GM18508 (cell line): ENCODE results near the gene ZFP92.
"Not testable (repeated sequence)": the region's sequence is repeated elsewhere in the genome, so short reads cannot be mapped to it uniquely, and the experiment has no call there.

Source experiments
- ATAC-seq: cut with Tn5 transposase; IDR thresholded peaks from one replicate; pipeline ENCODE4 v1.9.1; 2021; ENCODE audit warnings: moderate number of reproducible peaks; ENCODE audit not compliant: insufficient read depth, unreplicated experiment

ZFP92 gene

DNA sequence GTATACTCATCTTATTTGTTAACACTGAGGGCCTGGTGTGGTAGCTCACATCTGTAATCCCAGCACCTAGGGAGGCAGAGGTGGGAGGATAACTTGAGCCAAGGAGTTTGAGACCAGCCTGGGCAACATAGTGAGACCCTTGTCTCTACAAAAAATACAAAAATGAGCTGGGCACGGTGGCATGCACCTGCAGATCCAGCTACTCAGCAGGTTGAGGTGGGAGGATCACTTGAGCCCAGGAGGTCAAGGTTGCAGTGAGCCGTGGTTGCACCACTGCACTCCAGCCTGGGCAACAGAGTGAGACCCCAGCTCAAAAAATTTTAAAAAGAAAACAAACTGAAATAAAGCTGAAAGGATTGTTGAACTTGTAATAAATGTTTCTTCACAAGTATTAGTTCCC, 26.3 kb upstream of the ZFP92 start:
- not testable (repeated sequence) for ATAC-seq

DNA sequence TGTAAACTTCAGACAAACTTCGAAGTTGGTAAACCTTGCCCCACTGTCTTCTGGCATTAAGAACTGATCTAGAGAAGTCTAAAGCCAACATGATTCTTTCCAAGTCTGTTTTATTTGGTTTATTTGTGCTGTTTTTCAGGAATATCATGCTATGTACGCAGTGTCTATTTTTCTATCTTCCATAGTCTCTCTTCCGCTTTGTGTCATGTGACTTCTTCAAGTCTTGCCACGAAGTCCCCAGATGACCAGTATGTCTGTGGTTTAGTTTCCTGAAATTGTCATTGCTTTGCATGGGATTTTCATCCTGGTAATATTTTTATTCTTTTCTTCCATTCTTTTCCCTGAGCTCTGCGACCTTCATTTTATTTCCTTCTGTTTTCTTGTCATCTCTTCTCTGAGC, 25.2 kb upstream of the ZFP92 start:
- ATAC-seq: no peak

DNA sequence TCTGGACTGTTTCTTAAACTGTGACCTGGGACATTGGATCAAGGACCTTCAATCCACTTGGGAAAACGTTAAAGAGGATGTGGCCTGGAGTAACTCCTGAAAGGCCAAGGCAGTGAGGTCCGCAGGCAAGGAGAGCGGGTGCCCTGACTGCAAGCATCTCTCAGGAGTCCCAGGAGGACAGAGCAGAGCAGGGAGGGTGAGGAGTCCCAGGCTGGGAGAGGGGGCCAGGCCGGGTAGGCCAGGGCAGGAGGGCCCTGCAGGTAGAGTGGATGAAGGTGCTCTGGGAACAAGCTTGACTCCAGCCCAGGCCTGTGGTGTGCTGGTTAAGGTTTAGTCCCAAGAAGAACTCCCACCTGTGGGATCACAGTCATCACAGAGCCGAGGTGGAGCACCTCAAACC, 23.9 kb upstream of the ZFP92 start:
- no peak for ATAC-seq

DNA sequence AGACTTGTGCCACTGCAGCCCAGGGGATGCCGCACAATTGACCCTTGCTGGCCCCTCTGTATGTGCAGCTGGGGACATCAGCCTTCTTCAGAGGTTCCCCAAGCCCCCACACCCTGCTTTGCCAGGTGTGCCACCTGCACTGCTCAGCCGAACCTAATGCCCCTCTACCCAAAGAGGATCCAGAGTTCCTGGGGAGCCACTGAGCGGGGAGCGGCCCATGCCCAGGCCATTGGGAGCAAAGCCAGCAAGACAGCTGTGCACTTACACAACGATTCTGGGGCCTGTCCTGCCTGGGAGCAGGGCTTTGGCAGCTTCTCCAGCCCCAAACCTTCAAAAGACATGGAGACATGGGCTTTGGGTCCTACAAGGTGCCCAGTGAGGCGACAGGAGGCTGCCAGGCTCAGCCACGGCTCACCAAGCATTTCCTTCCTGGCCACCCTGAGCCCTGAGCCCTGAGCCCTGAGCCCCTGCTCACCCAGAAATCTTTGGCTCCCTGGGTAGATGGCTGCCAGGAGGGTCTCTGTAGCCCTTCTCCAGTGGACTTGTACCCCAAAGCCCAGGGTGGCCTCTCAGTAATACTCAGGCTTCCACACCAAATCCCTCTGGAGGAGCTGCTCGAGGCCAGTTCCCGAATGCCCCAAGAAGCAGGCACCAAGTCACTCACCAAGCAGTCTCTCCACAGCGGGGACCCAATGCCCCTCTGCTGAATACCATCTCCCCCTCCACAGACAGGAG, 23.1 kb upstream of the ZFP92 start:
- ATAC-seq: no peak

DNA sequence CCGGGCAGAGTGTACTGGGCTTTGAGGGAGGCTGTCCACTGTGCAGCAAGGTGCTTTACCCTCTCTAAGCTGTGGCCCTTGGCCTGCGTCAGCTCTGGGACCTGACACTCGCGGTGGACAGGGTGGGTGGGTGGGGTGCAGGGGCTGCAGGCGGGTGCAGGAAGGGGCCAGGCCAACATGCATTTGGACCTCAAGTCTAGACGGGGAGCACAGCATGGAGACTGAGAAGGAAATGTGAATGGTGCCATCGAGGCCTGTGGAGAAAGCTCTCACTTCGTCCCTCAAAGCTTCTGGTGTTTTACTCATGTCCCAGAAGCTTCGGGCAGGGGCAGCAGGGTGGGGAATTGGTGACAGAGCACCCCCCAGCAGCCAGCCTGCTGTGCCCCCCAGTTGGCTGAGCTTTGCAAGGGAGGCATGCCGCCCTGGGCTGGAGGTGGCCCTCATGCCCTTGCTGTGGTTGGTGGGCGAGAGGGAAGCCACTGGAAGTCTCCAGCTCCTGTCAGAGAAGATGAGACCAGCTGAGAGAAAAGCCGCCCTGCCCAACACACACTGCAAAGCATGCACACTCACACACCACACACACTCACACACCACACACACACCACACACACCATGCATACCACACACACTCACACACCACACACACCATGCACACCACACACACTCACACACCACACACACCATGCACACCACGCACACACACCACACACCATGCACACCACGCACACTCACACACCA, 22.4 kb upstream of the ZFP92 start:
- no peak for ATAC-seq

DNA sequence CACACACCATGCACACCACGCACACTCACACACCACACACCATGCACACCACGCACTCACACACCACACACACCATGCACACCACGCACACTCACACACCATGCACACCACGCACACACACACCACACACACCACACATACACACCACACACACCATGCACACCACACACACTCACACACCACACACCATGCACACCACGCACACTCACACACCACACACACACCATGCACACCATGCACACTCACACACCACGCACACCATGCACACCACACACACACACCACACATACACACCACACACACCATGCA, 21.9 kb upstream of the ZFP92 start:
- not testable (repeated sequence) for ATAC-seq

DNA sequence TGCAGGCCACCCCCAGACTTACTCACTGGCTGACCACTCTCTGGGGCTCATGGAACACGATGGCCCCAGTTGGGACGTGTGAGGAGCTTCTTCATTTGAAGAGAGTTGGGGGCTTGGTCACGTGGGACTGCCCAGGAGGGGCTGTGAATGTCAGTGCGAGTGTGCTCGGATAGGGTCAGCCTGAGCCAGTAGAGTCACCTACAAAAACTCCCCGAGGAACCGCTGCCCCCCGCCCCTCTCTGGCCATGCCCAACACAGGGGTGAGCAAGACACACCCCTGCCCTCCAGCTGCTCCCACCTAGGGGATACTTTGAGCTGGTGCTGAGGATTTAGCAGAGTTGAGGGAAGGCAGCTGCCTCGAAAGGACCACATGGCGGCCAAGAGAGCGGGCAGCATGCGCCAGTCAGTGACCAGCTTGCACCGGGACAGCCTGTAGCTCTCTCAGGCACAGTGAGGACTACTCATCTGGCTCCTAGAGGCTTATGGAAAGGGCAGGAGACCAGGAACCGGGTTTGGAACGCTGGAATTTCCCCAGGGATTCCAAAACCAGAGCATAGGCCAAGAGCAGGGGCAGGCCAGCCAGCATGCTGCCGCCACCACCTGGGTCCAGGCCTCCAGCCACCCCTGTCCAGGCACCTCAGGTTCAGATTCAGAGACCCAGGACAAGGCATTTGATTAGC, 18.5 kb upstream of the ZFP92 start:
- no peak for ATAC-seq

DNA sequence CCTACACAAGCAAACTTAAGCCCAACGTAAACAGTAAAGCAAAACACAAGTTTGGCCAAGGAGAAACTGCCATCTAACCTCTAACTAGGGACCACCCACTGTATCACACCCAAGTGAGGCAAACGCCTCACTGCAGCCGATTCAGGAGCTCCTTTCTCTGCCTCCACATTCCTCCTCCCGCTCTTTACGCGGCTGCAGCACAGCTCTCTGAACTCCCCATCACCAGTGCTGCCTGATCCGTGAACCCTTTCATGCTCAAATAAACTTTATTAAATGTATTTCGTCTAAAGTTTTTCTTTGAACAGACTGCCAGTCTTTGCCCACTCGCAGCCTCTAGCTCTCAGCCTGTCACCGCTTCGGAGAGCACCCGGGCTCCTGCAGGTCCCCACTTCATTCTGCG, 16.7 kb upstream of the ZFP92 start:
- ATAC-seq: no peak

DNA sequence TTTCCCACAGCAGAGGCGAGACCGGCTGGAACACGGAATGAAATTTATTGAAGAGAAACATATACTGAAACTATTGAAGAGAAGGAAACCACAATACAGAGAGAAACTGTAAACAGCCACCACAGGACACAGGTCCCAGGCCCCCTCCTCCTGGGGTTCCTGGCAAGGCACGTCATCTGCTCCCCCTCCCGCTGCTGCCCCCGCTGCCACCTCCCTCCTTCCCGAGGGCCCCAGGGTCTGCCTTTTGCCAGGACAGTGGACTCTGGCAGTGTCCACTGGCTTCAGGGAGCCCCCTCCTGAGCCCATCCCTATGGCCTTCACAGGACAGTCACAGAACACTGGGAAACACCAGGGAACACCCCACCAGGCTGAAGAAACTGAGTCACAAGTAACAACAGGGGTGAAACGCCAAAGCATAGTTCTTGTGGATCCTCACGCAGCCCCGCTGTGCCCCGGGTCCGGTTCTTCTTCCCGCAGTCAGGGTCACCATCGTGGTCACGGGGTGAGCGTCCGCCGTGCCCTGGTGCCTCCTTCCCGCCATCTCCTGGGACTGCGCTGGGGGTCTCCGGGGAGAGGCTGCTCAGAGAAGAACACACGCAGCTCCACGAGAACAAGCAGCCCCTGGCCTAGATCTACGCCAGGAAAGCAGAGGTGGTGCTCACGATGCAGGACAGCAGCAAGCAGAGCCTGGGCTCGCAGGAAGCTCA, 15.5 kb upstream of the ZFP92 start:
- ATAC-seq: no peak

DNA sequence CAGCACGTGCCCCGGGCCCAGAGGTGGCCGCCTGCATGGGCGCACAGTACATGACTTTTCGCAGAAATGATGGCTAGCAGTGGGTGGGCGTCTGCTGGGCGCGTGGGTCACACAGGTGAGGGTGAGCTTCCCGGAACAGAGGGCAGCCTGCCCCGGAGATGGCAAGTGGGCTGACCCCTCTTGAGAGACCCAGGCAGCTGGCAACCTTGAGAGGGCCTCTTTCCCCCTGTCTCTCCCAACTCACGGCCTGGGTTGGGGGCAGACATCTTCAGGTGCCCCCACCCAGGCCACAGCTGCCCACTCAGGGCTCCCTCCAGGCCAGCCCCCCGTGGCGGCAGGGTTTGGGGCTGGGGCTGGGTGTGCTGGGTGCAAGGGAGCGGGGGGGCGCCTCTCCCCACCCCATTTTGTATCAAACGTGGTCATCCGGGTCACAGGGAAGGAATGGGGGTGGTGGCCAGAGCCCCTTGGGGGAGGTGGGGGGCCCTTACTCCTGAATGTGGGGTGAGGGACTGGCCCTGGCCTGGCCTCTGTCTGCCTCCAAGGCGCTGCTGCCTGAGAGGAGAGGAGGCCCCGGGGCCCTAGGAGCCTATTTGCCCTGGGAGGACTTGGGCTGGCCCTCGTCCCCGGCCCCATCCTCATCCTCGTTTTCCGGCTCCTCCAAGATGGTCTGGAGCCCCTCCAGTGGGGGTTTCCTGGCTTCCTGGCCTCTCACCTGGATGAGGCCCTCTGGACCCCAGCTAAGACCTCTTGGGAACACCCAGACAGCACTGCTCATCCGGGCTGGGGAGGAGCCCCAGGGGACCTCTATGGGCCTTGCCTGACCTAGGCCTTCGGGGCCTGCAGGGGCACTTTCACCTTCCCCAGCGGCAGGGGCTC, 14.7 kb upstream of the ZFP92 start:
- no peak for ATAC-seq

DNA sequence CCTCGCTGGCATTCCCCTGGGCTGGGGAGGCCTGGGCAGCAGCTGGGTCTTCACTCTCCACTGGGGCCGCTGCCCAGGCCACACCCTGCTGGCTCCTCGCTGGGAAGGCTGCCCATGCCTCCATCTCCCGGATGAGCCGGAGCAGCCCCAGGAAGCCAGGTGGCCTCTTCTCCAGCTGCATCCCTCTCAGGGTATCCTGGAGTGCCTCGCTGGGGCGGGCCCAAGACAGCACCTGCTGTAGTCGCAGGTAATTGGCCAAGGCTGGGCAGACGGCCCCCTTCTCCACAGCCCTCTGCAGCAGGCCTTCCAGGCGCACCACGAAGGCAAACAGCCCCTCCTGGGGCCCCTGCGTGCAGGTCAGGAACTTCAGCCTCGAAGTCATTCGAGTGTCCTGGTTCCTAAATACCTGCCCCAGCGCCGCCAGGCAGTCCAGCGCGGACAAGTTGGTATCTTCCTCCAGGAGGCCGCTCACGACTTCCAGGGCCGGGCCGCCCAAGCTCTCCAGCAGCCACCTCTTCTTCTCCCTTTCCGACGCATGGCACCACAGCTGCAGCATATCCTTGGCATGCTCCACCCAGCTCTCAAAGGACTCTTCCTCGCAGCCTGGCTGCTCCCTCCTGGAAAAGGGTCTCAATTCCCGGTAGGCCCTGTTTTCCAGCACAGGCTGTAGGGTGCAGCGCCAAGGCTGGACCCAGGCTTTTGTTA, 13.9 kb upstream of the ZFP92 start:
- no peak for ATAC-seq

DNA sequence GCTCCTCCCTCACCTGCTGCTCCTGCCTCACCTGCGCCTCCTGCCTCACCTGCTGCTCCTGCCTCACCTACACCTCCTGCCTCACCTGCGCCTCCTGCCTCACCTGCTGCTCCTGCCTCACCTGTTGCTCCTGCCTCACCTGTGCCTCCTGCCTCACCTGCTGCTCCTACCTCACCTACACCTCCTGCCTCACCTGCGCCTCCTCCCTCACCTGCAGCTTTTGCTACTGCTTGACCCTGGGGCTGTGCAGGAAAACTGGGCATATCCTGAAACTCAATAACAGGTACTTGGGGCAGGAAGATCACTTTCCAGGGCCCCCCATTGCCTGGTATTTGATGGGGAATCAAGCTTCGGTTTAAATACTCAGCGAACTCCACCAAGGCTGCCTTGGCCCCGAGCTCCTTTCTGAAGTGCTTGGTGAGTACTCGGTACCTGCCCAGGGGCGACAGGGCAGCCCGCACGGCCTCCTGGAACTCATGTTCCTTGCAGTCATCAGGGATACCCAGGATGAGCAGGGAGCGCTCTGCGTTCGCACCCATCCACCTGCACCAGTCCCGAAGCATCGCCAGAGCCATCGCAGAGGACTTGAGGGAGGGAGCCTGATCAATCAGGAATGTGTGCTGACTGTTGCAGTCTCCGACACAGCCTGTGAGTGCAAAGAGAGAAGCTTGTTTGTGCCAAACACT, 12.9 kb upstream of the ZFP92 start:
- ATAC-seq: no peak

DNA sequence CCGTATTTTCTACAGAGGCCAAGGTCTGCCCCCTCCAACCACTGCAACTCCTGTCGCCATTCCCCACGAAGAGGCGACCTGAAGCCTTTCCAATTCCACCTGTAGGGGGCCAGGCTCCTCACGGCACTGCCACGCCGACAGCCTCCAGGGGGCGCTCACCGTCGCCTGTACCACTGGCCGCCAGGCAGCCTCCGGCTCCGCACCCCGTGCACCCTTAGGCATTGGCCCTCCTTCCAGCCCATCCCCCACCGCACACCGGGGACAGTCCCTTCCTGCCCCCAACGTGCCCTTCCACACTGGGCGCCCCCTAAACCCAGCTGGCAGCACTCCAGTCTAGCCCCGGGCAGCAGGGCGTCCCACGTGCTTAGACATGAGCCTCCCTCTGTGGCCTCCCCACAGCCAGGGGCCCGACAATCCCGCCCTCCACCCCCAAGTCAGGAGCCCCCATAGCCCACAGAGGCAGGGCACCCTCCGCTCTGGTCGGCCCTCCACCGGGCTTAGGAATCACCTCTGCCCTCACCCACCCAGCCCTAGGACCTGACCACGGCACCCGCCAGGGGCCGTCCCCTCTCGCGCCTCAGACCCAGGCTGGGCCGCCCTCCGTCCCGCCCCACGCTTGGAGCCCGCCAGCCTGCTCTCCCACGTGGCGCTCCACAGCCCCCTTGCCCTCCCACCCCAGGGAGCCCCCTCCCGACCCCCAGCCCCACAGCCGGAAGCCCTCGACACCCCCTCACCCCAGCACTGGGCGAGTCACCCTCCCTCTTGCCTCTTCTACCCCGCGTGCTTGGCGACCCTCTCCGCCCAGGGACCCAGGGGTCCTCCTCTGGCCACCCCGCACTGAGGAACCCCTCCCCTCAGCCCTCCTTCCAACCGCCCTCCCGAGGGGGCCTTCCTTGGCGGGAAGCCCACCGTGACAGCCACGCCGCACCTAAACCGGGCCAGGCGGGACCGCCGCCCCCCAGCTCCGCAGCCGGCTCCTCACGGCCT, 10.8 kb upstream of the ZFP92 start:
- ATAC-seq: no peak

DNA sequence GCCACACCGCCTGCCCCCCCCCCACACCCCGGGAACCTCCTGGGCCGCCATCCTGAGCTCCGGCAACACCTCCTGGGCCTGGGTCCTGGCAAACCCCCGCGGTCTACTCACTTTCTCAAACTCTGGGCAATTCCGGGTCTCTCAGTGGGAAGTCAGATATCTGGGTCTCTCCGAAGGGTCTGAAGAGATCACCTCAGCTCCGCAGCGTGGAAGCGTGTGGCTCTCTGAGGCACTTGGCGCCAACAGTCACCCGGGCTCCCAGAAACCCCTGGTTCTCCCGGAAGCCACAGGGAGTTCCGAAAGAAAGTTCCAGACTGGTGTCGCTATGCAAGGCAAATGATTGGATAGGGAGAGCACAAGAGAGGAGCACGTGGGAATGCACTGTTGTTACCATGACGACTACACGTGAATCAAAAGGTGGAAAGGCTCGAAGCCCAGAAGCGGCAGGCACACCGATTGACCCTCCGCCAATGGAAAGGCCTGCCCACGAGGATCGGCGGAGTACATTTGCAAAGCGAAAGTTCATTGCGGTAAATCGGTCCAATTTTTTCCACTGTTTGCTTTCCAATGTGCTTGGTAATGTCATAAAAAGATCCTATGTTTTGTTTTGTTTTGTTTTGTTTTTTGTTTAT, 10.0 kb upstream of the ZFP92 start, which contains the start of gene PNMA6E:
PNMA6E (minus strand) TSS at position 218 of the 632 bp plus-strand sequence. CDS start 2,501 bp downstream, outside the sequence.
- no peak for ATAC-seq

DNA sequence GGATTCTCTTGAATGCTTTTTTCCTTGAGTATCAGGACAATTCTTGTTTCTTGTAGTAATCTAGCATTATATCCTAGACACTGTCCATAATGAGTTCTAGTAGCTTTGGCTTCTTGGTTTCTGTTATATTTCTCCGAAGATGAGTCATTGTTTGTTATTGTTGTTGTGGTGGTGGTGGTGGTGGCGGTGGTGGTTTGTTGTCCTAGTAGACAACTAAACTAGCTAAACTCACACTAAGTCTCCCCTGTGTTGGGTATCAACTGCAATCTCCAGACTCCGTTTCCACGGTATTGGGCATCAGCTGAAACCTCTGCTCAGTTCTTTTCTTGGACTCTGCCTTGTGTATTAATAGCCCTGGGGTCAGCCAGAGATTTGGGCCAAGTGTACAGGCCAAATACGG, 6.9 kb upstream of the ZFP92 start:
- ATAC-seq: not testable (repeated sequence)

DNA sequence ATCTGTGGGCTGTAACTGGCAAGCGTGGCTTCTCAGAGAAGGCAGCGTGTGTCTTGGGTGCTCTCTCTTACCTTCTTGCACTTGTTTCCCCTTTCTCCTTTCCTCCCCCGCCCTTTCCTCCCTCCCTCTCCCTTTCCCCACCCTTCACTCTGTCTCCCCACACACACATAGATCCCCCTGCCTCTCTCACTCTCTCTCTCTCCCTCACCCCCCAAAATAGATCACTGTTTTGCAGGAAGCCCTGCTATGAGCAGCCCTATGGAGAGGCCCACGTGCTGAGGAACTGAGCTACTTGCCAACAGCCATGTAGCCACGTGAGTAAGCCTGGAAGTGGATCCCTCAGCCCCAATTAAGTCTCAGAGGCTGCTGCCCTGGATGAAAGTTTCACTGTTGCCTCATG, 5.8 kb upstream of the ZFP92 start:
- no peak for ATAC-seq

DNA sequence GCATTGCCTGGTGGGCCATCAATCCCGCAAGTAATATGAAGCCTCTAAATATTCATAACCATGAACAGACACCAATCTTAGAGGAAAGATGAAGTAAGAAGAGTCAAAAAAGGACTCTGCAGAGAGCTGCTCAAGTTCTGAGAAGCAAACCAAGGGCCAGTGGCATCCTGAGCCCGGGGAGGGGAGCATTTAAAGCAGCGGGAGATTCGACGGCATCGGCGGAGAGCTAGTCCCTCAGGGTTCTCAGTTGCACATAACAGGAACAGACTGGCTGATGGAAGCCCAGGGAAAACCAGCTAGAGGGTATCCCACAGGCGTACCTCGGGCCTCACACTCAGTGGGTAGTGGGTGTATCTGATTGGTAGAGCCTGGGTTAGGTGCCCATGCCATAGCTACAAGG, 5.3 kb upstream of the ZFP92 start:
- no peak for ATAC-seq
